Heart right ventricle (tissue), 16 donors: ENCODE data around the gene FCGBP. TPM values are rescaled to one million over a fixed set of nuclear protein-coding genes. Genes with fewer than 3 reads are reported as not detected.
"Not testable (repeated sequence)": the region's sequence is repeated elsewhere in the genome, so short reads cannot be mapped to it uniquely, and the experiment has no call there.

Experiments
- ATAC-seq, 8 donors: fragments of 200-7000 bp; cut with Tn5 transposase; one replicate each; pipeline ENCODE4 v1.9.1; 2020; ENCODE audit warnings: mild to moderate bottlenecking in 8 of 8, moderate library complexity in 8 of 8, moderate number of reproducible peaks in 1 of 8
- DNase-seq, 2 donors: peaks; one replicate each; pipeline ENCODE4 v3.0.0-alpha.2; 2020
- H3K27ac ChIP-seq, 10 donors: fragments of 200-600 bp; sonication (generic) in 2 of 10; one replicate each; pipeline versions ENCODE4 v1.5.0 to v1.8.0; 2020 to 2022; ENCODE audit warnings: mild to moderate bottlenecking in 3 of 10
- H3K27me3 ChIP-seq, 7 donors: fragments of 200-600 bp; one replicate each; pipeline ENCODE4 v1.8.0; 2021 to 2022; ENCODE audit warnings: mild to moderate bottlenecking in 2 of 7
- H3K36me3 ChIP-seq, 9 donors: fragments of 200-600 bp; sonication (generic) in 1 of 9; one replicate each; pipeline versions ENCODE4 v1.5.0 to v1.8.0; 2020 to 2022; ENCODE audit warnings: mild to moderate bottlenecking in 2 of 9
- H3K4me1 ChIP-seq, 9 donors: fragments of 200-600 bp; sonication (generic) in 1 of 9; one replicate each; pipeline versions ENCODE4 v1.5.0 to v1.8.0; 2020 to 2022; ENCODE audit warnings: mild to moderate bottlenecking in 4 of 9
- H3K4me3 ChIP-seq, 10 donors: fragments of 200-600 bp; sonication (generic) in 2 of 10; one replicate each; pipeline versions ENCODE4 v1.5.0 to v1.8.0; 2020 to 2022; ENCODE audit warnings: mild to moderate bottlenecking in 7 of 10, moderate library complexity in 2 of 10
- H3K9me3 ChIP-seq, 11 donors: fragments of 200-600 bp in 10 of 11; sonication (generic) in 2 of 11; one replicate each; pipeline versions ENCODE4 v1.5.0 to v1.8.0; 2013 to 2022; ENCODE audit warnings: mild to moderate bottlenecking in 2 of 11, control low read depth in 1 of 11, moderate library complexity in 1 of 11
- WGBS, 2 donors: extraction: QIAGEN DNeasy Blood & Tissue Kit; methylation state at CpG; one replicate each; pipeline ENCODE4 v1.1.7; 2013; ENCODE audit warnings: inconsistent platforms in 1 of 2; 5-methylcytosine and 5-hydroxymethylcytosine counted together
- intact Hi-C, 10 donors: fragments of 100-400 bp; cut with DNase I; formaldehyde crosslinking; loops; one replicate each; pipeline versions ENCODE4 v1.11.1 to v1.14.2; 2022
- polyA plus RNA-seq, 2 donors: library from polyadenylated mRNA; stranded (reverse); fragments of 200-250 nt; gene quantifications; one replicate each; pipeline ENCODE4 v1.2.3, GENCODE V29; 2013
- total RNA-seq, 10 donors: library from RNA; stranded (reverse); fragmentation: NEBNext Ultra II Directional in 3 of 10; extraction: Animal tissue kit (Norgen Biotek cat#: 25700) in 3 of 10; gene quantifications; one replicate each; pipeline versions ENCODE4 v1.2.1 to v1.2.4, GENCODE V29; 2021 to 2023
- TF ChIP-seq, protein P1 (sequence below), 9 donors: fragments of 200-600 bp; sonication (generic) in 2 of 9; IDR thresholded peaks; one replicate each; pipeline versions ENCODE4 v1.5.0 to v1.8.0; 2021 to 2022; ENCODE audit warnings: antibody characterized with exemption in 9 of 9, mild to moderate bottlenecking in 5 of 9, moderate library complexity in 1 of 9
- donor health status: Arrhythmogenic right ventricular cardiomyopathy.
- donor health status: ischemic (EF 13 %, LVEDD 7.1; RV severe dilation, severe dysfunction).
- donor health status: healthy with polysubstance abuse.
- donor health status: DM: no; HTN: yes; CAD: no.
- donor health status: DM: no; HTN: no; CAD: no.
- donor health status: ischemic (EF 25% LVEDD 6.9; RV normal size, moderate dysfunction).
- donor health status: ischemic (EF 25% LVEDD 5.7; RV mildly dilated, moderate dysfunction).
- donor health status: healthy.
- donor health status: DM: yes; HTN: yes; CAD: no.
- donor health status: Ischemic cardiomyopathy.
- donor health status: ischemic (EF 35%, LVEDD 5.7; RV mildly dilated, moderate dysfunction).
- donor health status: nonischemic (EF 11% LVEDD 7.7; RV severe dilation, severe dysfunction).
- donor health status: DM: yes; HTN: yes; CAD: no.
- donor health status: PGD.
- donor health status: ischemic (EF 29% LVEDD 5.4; RV normal size, mild dysfunction).
- donor health status: nonischemic (EF 23%, LVEDD 6.1; RV moderate dilation, normal function).

FCGBP gene
- total and polyA plus RNA-seq, 12 donors = 0.30 to 42.3 (median 1.5) TPM

DNA sequence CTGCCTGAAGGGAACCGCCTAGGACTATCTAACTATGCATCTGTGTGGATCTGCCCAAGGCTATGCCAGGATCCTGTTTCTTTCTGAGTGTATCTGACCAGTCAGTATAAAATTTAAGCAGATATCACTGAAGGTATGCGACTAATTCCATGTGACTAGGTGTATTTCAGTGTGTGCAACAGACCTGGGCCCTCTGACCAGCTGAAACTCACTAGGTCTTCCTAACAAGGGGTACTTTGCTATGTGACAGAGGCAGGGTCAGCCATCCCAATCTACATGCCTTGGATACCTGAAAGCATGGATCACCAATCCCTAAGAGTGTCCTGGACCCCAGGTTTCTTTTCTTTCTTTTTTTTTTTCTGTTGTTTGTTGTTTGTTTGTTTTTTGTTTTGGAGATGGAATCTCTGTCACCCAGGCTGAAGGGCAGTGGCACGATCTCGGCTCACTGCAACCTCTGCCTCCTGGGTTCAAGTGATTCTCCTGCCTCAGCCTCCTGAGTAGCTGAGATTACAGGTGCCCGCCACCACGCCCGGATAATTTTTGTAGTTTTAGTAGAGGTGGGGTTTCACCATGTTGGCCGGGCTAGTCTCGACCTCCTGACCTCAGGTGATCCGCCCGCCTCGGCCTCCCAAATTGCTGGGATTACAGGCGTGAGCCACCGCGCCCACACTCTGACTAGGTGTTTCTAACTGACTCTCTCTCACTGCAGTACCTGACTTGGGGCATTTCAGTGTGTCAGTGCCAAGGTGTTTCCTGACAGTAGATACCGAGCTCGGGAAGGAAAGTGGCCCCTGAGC lies 43.5 kb downstream of the FCGBP start:
- WGBS, 2 donors = 81 to 83% methylated on average over 17 of the region's 17 CpGs
- TF ChIP-seq, protein P1, sequence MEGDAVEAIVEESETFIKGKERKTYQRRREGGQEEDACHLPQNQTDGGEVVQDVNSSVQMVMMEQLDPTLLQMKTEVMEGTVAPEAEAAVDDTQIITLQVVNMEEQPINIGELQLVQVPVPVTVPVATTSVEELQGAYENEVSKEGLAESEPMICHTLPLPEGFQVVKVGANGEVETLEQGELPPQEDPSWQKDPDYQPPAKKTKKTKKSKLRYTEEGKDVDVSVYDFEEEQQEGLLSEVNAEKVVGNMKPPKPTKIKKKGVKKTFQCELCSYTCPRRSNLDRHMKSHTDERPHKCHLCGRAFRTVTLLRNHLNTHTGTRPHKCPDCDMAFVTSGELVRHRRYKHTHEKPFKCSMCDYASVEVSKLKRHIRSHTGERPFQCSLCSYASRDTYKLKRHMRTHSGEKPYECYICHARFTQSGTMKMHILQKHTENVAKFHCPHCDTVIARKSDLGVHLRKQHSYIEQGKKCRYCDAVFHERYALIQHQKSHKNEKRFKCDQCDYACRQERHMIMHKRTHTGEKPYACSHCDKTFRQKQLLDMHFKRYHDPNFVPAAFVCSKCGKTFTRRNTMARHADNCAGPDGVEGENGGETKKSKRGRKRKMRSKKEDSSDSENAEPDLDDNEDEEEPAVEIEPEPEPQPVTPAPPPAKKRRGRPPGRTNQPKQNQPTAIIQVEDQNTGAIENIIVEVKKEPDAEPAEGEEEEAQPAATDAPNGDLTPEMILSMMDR (IDR thresholded peaks at IDR 0.05) = no peak

DNA sequence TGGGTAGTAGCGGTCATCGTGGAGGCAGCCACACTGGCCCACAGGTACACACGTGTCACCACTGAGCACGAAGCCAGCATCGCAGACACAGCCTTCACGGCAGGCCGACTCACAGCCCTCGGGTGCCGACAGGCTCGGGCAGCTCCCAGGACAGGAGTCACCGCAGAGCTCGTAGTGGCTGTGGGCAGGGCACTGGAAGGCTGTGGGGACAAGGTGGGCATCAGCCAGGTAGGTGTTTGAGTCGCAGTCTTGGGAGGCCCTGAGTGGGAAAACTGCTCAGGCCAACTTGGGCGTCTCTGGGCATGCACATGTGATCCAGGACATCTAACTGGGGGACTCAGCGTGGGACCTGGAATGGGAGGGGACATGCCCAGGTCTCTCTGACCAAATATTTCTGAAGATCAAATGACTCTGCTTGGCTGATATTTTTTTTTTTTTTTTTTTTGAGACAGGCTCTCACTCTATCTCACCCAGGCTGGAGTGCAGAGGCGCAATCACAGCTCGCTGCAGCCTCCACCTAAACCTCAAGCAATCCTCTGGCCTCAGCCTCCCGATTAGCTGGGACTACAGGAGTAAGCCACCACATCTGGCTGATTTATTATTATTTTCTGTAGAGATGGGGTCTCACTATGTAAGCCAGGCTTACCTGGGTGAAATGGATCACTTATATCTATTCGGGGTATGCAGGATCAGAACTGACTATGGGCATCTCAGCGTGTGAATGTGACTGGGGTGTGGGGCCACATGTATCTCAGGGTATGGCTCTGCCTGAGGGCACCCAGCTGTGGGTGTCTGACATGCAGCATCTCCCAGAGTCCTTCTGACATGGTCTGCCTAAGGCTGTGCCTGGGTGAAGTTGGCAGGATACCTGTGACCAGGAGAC lies 44.3 kb downstream of the FCGBP start:
- H3K4me3 ChIP-seq, intact Hi-C loops, H3K9me3 ChIP-seq, H3K4me1 ChIP-seq, H3K36me3 ChIP-seq, DNase-seq, H3K27ac ChIP-seq: not testable (repeated sequence)
- WGBS, 2 donors = 88 to 89% methylated on average over 18 of the region's 20 CpGs
- peaks cover 0 to 34% (median 23%) of the 10 kb centered on the region in 7 donors for H3K27me3 ChIP-seq
- peak in 1 of 8 donors; percentile 12 for ATAC-seq

More for the DNA sequence above, 43.5 kb downstream of the FCGBP start:
- peaks cover 0 to 4% (median 0%) of the 10 kb centered on the region in 9 donors for H3K4me1 ChIP-seq
- H3K36me3 ChIP-seq = no peaks in the 10 kb centered on the region
- DNase-seq (no peak), ATAC-seq (no peak)
- H3K27ac ChIP-seq = no peak overlapping the region
- H3K4me3 ChIP-seq = no peak overlapping the region
- H3K27me3 ChIP-seq = peaks cover 0 to 34% (median 23%) of the 10 kb centered on the region in 7 donors
- intact Hi-C loops = no loop called here
- no peaks in the 10 kb centered on the region for H3K9me3 ChIP-seq

DNA sequence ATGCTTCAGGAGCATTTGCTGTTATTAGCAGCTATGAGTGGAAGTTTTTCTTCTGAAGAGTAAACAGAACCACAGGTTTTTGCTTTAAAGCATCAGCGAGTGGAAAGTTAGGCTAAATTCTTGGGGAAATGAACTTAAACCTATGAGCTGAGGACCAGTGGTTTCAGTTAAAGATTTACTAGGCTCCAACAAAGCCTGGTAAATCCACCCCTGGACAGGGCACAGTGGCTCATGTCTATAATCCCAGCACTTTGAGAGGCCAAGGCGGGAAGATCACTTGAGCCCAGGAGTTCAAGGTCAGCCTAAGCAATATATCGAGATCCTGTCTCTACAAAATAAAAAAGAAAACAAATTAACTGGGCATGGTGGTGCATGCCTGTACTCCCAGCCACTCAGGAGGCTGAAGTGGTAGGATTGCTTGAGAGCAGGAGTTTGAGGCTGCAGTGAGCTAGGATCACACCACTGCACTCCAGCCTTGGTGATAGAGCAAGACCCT lies 46.9 kb downstream of the FCGBP start:
- H3K4me1 ChIP-seq, H3K9me3 ChIP-seq, H3K4me3 ChIP-seq, ATAC-seq, DNase-seq, H3K36me3 ChIP-seq, H3K27ac ChIP-seq, intact Hi-C loops: not testable (repeated sequence)
- WGBS, 2 donors = 77 to 85% methylated on average over 2 to 3 of the region's 3 CpGs
- H3K27me3 ChIP-seq = peaks cover 0 to 23% (median 19%) of the 10 kb centered on the region in 7 donors

DNA sequence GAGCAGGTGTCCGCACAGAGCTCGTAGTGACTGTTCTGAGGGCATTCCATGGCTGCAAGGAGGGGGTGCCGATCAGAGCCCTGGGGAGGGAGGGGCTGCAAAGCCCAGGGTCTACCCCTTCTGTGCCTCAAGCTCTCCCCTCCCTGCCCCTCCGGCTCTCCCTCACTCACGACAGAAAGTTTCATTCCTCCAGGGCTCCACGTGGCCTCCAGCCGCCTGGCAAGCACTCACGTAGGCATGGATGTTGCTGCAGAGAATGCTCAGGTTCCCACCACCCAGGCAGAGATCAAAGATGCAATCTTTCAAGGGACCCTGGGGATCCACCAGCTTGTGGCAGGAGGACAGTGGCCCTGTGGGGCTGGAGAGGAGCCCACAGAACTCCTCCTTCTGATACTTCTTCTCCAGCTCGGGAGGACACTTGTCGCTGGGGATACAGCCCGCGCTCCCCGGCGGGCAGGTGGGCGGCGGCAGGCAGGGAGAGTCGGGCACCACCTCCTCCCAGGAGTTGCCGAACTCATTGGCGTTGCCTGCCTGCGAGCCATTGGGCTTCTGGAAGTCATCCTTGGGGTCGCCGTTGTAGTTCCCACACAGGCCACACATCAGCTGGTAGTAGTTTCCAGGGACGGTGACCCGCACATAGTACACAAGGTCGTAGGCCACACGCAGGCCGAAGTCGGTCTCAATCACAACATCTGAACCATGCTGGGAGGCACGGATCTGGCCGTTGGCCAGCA lies 48.4 kb downstream of the FCGBP start:
- H3K36me3 ChIP-seq, ATAC-seq, H3K27ac ChIP-seq, intact Hi-C loops, H3K4me3 ChIP-seq, H3K4me1 ChIP-seq, H3K9me3 ChIP-seq, DNase-seq, H3K27me3 ChIP-seq: not testable (repeated sequence)
- 82 to 87% methylated on average over 22 to 23 of the region's 30 CpGs for WGBS, 2 donors

DNA sequence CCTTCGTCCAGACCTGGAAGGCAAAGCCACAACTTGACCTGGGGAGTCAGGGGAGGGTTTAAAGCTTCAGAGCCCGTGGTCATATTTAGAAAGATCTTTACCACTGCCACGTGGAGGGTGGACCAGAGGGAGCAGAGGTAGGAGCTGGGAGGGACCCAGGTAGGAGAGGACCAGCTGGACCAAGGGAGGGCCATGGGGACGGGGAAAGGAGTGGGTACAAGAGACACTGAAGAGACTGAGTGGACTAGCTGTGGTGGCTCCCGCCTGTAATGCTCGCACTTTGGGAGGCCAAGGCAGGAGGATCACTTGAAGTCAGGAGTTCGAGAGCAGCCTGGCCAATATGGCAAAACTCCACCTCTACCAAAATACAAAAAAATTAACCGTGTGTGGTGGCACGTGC lies 49.7 kb downstream of the FCGBP start:
- H3K4me1 ChIP-seq, ATAC-seq, H3K36me3 ChIP-seq, H3K27ac ChIP-seq, intact Hi-C loops, H3K9me3 ChIP-seq, DNase-seq, H3K4me3 ChIP-seq, H3K27me3 ChIP-seq: not testable (repeated sequence)
- WGBS, 2 donors = 79 to 81% methylated on average over 3 of the region's 9 CpGs

Other genes with a start within 250 kb of the FCGBP start
- not detected for gene LGALS14, start 230.2 kb downstream of the FCGBP start, total RNA-seq
- not detected for gene LGALS14, start 230.2 kb downstream of the FCGBP start, polyA plus RNA-seq
- 1 to 10 TPM in 1 of 10 donors, under 1 TPM in 1, not detected in 8; 0.47 to 8.9 TPM for gene CLC, start 196.6 kb downstream of the FCGBP start, total RNA-seq
- gene CLC, start 196.6 kb downstream of the FCGBP start, polyA plus RNA-seq = not detected
- not detected for gene LEUTX, start 155.8 kb downstream of the FCGBP start, total RNA-seq
- gene LEUTX, start 155.8 kb downstream of the FCGBP start, polyA plus RNA-seq = not detected
- gene DYRK1B, start 100.5 kb downstream of the FCGBP start, total RNA-seq = 10 to 100 TPM; 10.1 to 43.5 (median 37.6) TPM
- gene DYRK1B, start 100.5 kb downstream of the FCGBP start, polyA plus RNA-seq = 10 to 100 TPM in 1 of 2 donors, 1 to 10 TPM in 1; 7.3 to 17.3 TPM
- 10 to 100 TPM; 52.7 to 95.4 (median 67.4) TPM for gene FBL, start 88.3 kb downstream of the FCGBP start, total RNA-seq
- gene FBL, start 88.3 kb downstream of the FCGBP start, polyA plus RNA-seq = 100 to 1,000 TPM; 102 to 192 TPM
- gene PSMC4, start 36.5 kb upstream of the FCGBP start, total RNA-seq = 10 to 100 TPM; 64.1 to 86.5 (median 78.1) TPM
- 100 to 1,000 TPM in 1 of 2 donors, 10 to 100 TPM in 1; 81.9 to 111 TPM for gene PSMC4, start 36.5 kb upstream of the FCGBP start, polyA plus RNA-seq
- gene ZNF546, start 62.4 kb upstream of the FCGBP start, total RNA-seq = 10 to 100 TPM in 5 of 10 donors, 1 to 10 TPM in 5; 5.7 to 13.5 (median 8.9) TPM
- 1 to 10 TPM in 1 of 2 donors, under 1 TPM in 1; 0.72 to 4.8 TPM for gene ZNF546, start 62.4 kb upstream of the FCGBP start, polyA plus RNA-seq
- gene ZNF780B, start 121.6 kb upstream of the FCGBP start, total RNA-seq = 10 to 100 TPM; 20.6 to 29.7 (median 25.8) TPM
- gene ZNF780B, start 121.6 kb upstream of the FCGBP start, polyA plus RNA-seq = 10 to 100 TPM in 1 of 2 donors, 1 to 10 TPM in 1; 3.1 to 18.1 TPM
- 10 to 100 TPM in 8 of 10 donors, 1 to 10 TPM in 2; 5.5 to 19.4 (median 12.2) TPM for gene ZNF780A, start 156.3 kb upstream of the FCGBP start, total RNA-seq
- 10 to 100 TPM in 1 of 2 donors, 1 to 10 TPM in 1; 8.8 to 11.0 TPM for gene ZNF780A, start 156.3 kb upstream of the FCGBP start, polyA plus RNA-seq